CD8-positive, alpha-beta memory T cell (primary cell): Measurements from ENCODE around the gene SHISA3. TPM values are rescaled to one million over a fixed set of nuclear protein-coding genes. Genes with fewer than 3 reads are reported as not detected.
A peak's percentile ranks its signal among the peaks of the same experiment; 100 is the strongest.

Experiments used
- CTCF ChIA-PET: fragments of 350-600 bp; sonication (Branson Sonifier 250); formaldehyde crosslinking; loops from one replicate; lab custom pipeline; 2021; ENCODE audit warnings: antibody characterized with exemption; lab: Charles Lee
- POLR2A ChIA-PET: fragments of 350-600 bp; sonication (Branson Sonifier 250); formaldehyde crosslinking; loops from one replicate; lab custom pipeline; 2021; ENCODE audit warnings: antibody characterized with exemption; lab: Charles Lee
- DNase-seq, 5 donors: peaks; one replicate each; pipeline versions ENCODE4 v3.0.0 to v3.0.0-alpha.2; 2020 to 2022; ENCODE audit warnings: mixed read lengths in 1 of 5
- H3K27ac ChIP-seq: one replicate; pipeline ENCODE4 v1.7.0; 2013; ENCODE audit warnings: low read depth, mild to moderate bottlenecking, low read length, moderate library complexity
- H3K27me3 ChIP-seq: 2 replicates; pipeline ENCODE4 v1.7.0; 2013; ENCODE audit warnings: low read length, mild to moderate bottlenecking; ENCODE audit not compliant: insufficient read depth, poor library complexity, severe bottlenecking
- H3K36me3 ChIP-seq: 2 replicates; pipeline ENCODE4 v1.7.0; 2013; ENCODE audit warnings: mild to moderate bottlenecking, low read length, moderate library complexity; ENCODE audit not compliant: insufficient read depth
- H3K4me1 ChIP-seq: 2 replicates; pipeline ENCODE4 v1.7.0; 2013; ENCODE audit warnings: mild to moderate bottlenecking, low read length, moderate library complexity; ENCODE audit not compliant: insufficient read depth
- H3K4me3 ChIP-seq: 2 replicates; pipeline ENCODE4 v1.7.0; 2013; ENCODE audit warnings: mild to moderate bottlenecking, low read length
- H3K9me3 ChIP-seq: 2 replicates; pipeline ENCODE4 v1.7.0; 2013; ENCODE audit warnings: mild to moderate bottlenecking, low read length
- H3K27ac Mint-ChIP-seq, 8 donors: one replicate each; pipeline ENCODE4 v1.8.0; 2020 to 2021; ENCODE audit warnings: mixed read lengths in 8 of 8, mild to moderate bottlenecking in 6 of 8, inconsistent platforms in 3 of 8, moderate library complexity in 3 of 8
- H3K27me3 Mint-ChIP-seq, 2 donors: one replicate each; pipeline ENCODE4 v1.8.0; 2020 to 2021; ENCODE audit warnings: mixed read lengths in 2 of 2, mild to moderate bottlenecking in 1 of 2, moderate library complexity in 1 of 2
- H3K36me3 Mint-ChIP-seq, 3 donors: one replicate each; pipeline ENCODE4 v1.8.0; 2020 to 2021; ENCODE audit warnings: mixed read lengths in 3 of 3, inconsistent platforms in 1 of 3, mild to moderate bottlenecking in 1 of 3
- H3K4me1 Mint-ChIP-seq, 3 donors: one replicate each; pipeline ENCODE4 v1.8.0; 2020 to 2021; ENCODE audit warnings: mixed read lengths in 3 of 3, inconsistent platforms in 1 of 3, mild to moderate bottlenecking in 1 of 3
- H3K4me3 Mint-ChIP-seq, 7 donors: one replicate each; pipeline ENCODE4 v1.8.0; 2020 to 2021; ENCODE audit warnings: mixed read lengths in 7 of 7, mild to moderate bottlenecking in 6 of 7, moderate library complexity in 4 of 7, inconsistent platforms in 2 of 7
- H3K9me3 Mint-ChIP-seq, 5 donors: one replicate each; pipeline ENCODE4 v1.8.0; 2020 to 2022; ENCODE audit warnings: mixed read lengths in 5 of 5, mild to moderate bottlenecking in 3 of 5, moderate library complexity in 2 of 5, inconsistent platforms in 1 of 5
- polyA plus RNA-seq: library from polyadenylated mRNA; unstranded; fragments of 300-500 nt; fragmentation: Illumina TruSeq; gene quantifications from one replicate; pipeline ENCODE4 v1.2.3, GENCODE V29; 2021
- total RNA-seq, 2 experiments: library from RNA; stranded (reverse); gene quantifications; one replicate each; pipeline ENCODE4 v1.2.3, GENCODE V29; 2021

The SHISA3 gene
- total and polyA plus RNA-seq, 3 experiments from 2014 or later = 0.11 TPM; not detected in 2

DNA sequence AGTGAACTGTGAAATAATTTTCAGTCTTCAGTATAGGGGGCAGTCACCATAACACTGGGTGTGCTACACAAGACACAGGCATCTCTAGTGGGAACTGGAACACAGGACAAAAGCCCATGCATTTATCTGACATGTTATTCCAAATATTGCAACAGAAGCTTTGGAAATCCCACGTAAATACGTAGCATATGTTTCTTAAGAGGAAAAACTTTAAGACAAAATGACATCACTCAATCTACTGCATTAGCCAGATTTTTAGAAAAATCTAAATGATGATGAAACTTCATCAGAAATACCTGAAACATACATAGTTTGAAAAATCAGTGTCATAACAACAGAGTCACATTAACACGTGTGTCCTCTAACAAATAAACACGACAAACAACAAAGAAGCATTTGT is 14.5 kb downstream of the SHISA3 start:
- H3K4me1 Mint-ChIP-seq = no peaks in the 10 kb centered on the region
- Histone ChIP-seq H3K27me3 (no peaks in the 10 kb centered on the region), H3K4me3 (no peak overlapping the region), H3K36me3 (peaks cover 8% of the 10 kb centered on the region), H3K4me1 (no peaks in the 10 kb centered on the region), H3K27ac (no peak overlapping the region), H3K9me3 (no peaks in the 10 kb centered on the region)
- peak overlapping the region in 1 of 8 donors; percentile 18 for H3K27ac Mint-ChIP-seq
- peaks cover 5 to 64% (median 17%) of the 10 kb centered on the region in 3 donors for H3K36me3 Mint-ChIP-seq
- H3K4me3 Mint-ChIP-seq = no peak overlapping the region
- no peaks in the 10 kb centered on the region for H3K27me3 Mint-ChIP-seq
- POLR2A ChIA-PET = no interaction called here
- H3K9me3 Mint-ChIP-seq = no peaks in the 10 kb centered on the region
- CTCF ChIA-PET = no interaction called here
- DNase-seq = no peak

DNA sequence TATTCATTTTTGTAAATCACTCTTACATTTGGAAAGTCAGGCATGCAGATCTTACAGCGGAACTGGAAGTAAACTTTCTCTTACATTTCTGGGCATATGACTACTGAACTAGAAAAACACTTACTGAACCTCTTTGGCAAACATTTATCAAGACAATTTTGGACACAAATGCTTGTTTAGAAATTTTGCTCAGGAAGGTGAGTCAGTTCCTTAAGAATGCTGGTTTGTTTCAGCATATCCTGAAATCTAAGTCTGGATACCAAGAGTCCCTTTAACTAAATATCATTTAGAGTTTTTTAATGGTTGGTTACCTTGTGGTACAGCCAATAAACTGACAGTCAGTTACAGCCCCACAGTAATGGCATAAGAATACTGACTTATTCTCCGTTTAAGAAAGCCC is 15.0 kb downstream of the SHISA3 start:
- Mint-ChIP-seq H3K27me3 (no peaks in the 10 kb centered on the region), H3K27ac (peak overlapping the region in 1 of 8 donors; percentile 18), H3K9me3 (no peaks in the 10 kb centered on the region), H3K36me3 (peaks cover 5 to 67% (median 17%) of the 10 kb centered on the region in 3 donors), H3K4me3 (no peak overlapping the region), H3K4me1 (no peaks in the 10 kb centered on the region)
- H3K36me3 ChIP-seq = peaks cover 8% of the 10 kb centered on the region
- H3K4me1 ChIP-seq = no peaks in the 10 kb centered on the region
- H3K27ac ChIP-seq = no peak overlapping the region
- ChIA-PET POLR2A (no interaction called here), CTCF (no interaction called here)
- H3K27me3 ChIP-seq = no peaks in the 10 kb centered on the region
- H3K4me3 ChIP-seq = no peak overlapping the region
- no peaks in the 10 kb centered on the region for H3K9me3 ChIP-seq
- no peak for DNase-seq

DNA sequence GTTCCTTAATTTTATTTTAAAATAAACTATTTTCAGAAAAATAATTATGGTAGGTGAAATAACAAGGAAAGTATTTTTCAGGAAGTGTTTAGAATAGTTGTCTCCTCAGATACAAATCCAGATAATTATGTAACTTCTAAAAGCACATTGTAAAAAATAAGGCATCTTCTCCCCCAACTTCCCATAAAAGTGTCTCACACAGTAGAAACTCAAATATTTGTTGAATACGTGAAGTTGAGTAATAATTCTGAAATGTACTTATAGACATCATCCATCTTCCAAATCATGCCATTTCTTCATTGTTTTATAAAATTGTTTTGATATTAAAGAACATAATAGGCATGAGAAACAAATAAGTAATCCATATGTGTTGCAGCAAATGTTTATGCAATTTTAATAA is 18.0 kb downstream of the SHISA3 start:
- no peak overlapping the region for H3K27ac ChIP-seq
- peaks cover 12% of the 10 kb centered on the region for H3K36me3 ChIP-seq
- no peaks in the 10 kb centered on the region for H3K4me1 Mint-ChIP-seq
- no peak overlapping the region for H3K4me3 Mint-ChIP-seq
- no peak overlapping the region for H3K4me3 ChIP-seq
- no peaks in the 10 kb centered on the region for H3K9me3 ChIP-seq
- POLR2A ChIA-PET = no interaction called here
- no peak for DNase-seq
- CTCF ChIA-PET = no interaction called here
- H3K36me3 Mint-ChIP-seq = peaks cover 14 to 89% (median 28%) of the 10 kb centered on the region in 3 donors
- no peaks in the 10 kb centered on the region for H3K4me1 ChIP-seq
- H3K27me3 Mint-ChIP-seq = peaks cover 0 to 2% of the 10 kb centered on the region in 2 donors
- H3K27me3 ChIP-seq = no peaks in the 10 kb centered on the region
- no peaks in the 10 kb centered on the region for H3K9me3 Mint-ChIP-seq
- H3K27ac Mint-ChIP-seq = peak overlapping the region in 1 of 8 donors; percentile 47

DNA sequence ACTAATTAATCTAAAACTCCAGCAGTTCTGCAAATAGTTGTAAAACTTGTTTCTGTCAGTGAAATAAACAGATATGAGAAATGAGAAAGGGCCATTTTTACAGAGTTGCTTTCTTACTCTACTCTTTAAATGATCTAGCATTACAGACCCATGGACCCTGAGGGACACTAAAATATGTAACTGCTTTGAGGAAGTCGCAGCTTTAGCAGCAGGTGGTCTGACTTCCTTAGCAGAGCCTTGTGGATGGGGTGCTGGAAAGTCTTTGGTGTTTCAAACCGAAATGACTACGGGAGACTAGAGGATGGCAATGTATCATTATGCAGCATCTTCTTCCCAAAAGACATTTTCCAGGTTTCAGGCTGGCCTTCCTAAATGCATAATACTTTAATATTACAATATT is 18.7 kb downstream of the SHISA3 start:
- CTCF ChIA-PET = no interaction called here

DNA sequence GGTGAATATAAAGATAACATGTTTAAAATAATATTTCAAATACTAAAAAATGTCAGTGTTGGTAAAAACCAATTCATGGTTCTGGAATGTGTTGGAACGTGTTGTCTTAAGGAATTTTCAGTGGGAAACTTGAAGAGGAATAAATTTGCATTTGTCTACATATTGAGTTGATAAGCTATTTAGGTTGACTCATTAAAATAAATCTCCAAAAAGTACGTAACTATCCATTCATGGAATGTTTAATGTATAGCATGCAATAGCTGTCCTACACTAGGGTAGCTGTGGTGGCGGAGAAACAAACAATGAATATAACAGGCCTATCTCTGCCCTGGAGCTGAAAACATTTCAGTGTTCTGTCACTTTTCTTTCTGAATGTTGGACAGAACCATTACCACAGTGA is 20.3 kb downstream of the SHISA3 start:
- H3K4me3 Mint-ChIP-seq = no peak overlapping the region
- Histone ChIP-seq H3K9me3 (no peaks in the 10 kb centered on the region), H3K27me3 (no peaks in the 10 kb centered on the region), H3K36me3 (peaks cover 22% of the 10 kb centered on the region), H3K4me1 (no peaks in the 10 kb centered on the region), H3K27ac (no peak overlapping the region), H3K4me3 (no peak overlapping the region)
- no peak overlapping the region for H3K27ac Mint-ChIP-seq
- POLR2A ChIA-PET = no interaction called here
- CTCF ChIA-PET = no interaction called here
- no peaks in the 10 kb centered on the region for H3K4me1 Mint-ChIP-seq
- H3K27me3 Mint-ChIP-seq = peaks cover 0 to 2% of the 10 kb centered on the region in 2 donors
- H3K36me3 Mint-ChIP-seq = peaks cover 9 to 91% (median 31%) of the 10 kb centered on the region in 3 donors
- no peaks in the 10 kb centered on the region for H3K9me3 Mint-ChIP-seq
- DNase-seq = no peak

More for the DNA sequence above, 18.7 kb downstream of the SHISA3 start:
- Histone ChIP-seq H3K27me3 (no peaks in the 10 kb centered on the region), H3K4me1 (no peaks in the 10 kb centered on the region), H3K9me3 (no peaks in the 10 kb centered on the region), H3K4me3 (no peak overlapping the region), H3K27ac (no peak overlapping the region), H3K36me3 (peaks cover 15% of the 10 kb centered on the region)
- Mint-ChIP-seq H3K27ac (no peak overlapping the region), H3K4me3 (no peak overlapping the region), H3K9me3 (no peaks in the 10 kb centered on the region), H3K36me3 (peaks cover 14 to 89% (median 27%) of the 10 kb centered on the region in 3 donors), H3K27me3 (peaks cover 0 to 2% of the 10 kb centered on the region in 2 donors), H3K4me1 (no peaks in the 10 kb centered on the region)
- DNase-seq = no peak
- POLR2A ChIA-PET = no interaction called here

DNA sequence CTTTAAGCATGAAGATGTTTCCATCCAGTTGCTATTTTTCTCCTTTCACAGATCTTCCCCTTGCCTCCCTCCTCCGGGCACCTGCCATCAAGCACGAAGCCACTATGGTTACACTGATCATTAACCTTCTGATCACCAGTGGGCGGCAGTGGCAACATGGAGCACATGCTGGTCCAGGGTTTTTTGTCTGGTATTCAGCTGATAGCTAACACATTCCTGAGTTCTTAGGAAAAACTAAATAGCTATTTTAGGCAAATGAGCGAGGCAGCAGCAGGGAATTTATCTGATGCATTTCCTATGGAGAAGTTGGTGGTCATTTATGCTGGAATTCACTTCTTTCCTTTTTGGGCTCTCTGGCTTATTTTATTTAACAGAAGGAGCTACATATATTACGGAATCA is 22.9 kb downstream of the SHISA3 start:
- H3K4me1 ChIP-seq = no peaks in the 10 kb centered on the region
- Mint-ChIP-seq H3K4me3 (no peak overlapping the region), H3K27me3 (peaks cover 0 to 2% of the 10 kb centered on the region in 2 donors), H3K4me1 (no peaks in the 10 kb centered on the region), H3K27ac (peak overlapping the region in 1 of 8 donors; percentile 56), H3K36me3 (peaks cover 9 to 78% (median 28%) of the 10 kb centered on the region in 3 donors), H3K9me3 (no peaks in the 10 kb centered on the region)
- no peak for DNase-seq
- no peak overlapping the region for H3K4me3 ChIP-seq
- peaks cover 17% of the 10 kb centered on the region for H3K36me3 ChIP-seq
- no peak overlapping the region for H3K27ac ChIP-seq
- no peaks in the 10 kb centered on the region for H3K27me3 ChIP-seq
- no peaks in the 10 kb centered on the region for H3K9me3 ChIP-seq
- ChIA-PET CTCF (no interaction called here), POLR2A (no interaction called here)

DNA sequence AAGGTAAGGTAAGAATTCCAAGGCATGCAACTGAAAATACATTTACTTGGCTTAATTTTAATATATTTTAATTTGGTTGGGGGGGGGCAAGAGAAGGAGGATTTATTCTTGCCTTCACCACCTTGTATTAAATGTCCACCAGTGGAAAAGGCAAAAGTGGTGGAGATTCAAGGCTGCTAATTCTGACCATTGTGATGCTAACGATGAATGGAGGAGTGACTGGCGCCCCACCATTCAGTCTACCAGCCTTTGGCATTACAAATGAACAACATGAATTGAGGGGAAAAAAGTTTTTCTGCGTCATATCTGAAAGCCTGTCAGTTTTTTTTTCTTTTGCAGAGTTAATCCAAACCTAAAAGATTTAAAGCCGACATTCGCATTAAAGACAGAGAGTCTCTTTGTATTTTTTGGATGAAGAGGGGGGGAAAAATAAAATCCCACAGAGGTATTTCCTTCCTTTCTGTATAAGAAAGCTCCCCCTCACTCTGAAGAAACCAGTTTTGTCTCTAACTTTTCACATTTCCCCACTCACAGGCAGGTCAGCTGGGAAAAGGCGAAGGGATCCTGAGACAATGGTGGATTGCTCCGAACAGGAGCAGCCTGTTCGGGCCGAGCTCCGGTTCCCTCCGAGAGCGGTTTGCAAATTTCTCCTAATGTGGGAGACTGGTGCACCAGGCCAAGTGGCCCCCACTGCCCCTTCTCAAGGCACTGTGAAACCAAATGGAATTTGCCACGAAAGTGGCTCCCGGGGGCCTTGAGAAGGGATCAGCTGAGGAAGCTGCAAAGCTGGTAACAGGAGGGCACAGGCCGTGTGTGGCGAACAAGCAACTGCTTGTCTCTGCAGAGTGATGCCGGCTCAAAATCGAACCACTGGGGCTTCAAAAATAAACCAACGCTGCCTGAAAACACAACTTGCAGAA is 28.1 kb downstream of the SHISA3 start:
- H3K4me1 Mint-ChIP-seq = no peaks in the 10 kb centered on the region
- H3K9me3 ChIP-seq = no peaks in the 10 kb centered on the region
- DNase-seq = no peak

DNA sequence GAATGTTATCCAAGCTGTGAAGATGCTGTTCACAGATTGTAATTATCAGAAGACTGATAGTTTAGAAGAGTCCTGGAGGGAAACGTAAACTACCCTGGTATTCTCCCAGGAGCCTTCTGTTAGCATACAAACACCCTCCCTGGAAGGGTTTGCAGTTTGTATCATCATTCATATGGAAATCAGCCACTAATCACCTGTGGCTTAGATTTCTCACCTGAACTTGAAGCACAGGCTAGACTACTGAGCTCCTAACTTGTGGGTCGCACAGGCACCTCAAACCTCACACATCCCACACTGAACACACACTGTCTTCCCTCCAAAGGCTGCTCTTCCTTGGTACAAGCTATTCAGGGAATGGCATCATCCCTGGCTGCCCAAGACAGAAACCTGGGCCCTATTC is 30.7 kb downstream of the SHISA3 start:
- no peak overlapping the region for H3K4me3 ChIP-seq
- H3K36me3 ChIP-seq = no peaks in the 10 kb centered on the region
- no peaks in the 10 kb centered on the region for H3K9me3 ChIP-seq
- ChIA-PET POLR2A (no interaction called here), CTCF (no interaction called here)
- no peaks in the 10 kb centered on the region for H3K27me3 ChIP-seq
- peaks cover 0 to 2% of the 10 kb centered on the region in 2 donors for H3K27me3 Mint-ChIP-seq
- no peaks in the 10 kb centered on the region for H3K4me1 ChIP-seq
- no peaks in the 10 kb centered on the region for H3K4me1 Mint-ChIP-seq
- H3K9me3 Mint-ChIP-seq = no peaks in the 10 kb centered on the region
- no peak overlapping the region for H3K27ac ChIP-seq
- no peak overlapping the region for H3K27ac Mint-ChIP-seq
- peaks cover 12 to 76% (median 22%) of the 10 kb centered on the region in 3 donors for H3K36me3 Mint-ChIP-seq
- no peak overlapping the region for H3K4me3 Mint-ChIP-seq
- DNase-seq = no peak

More for the DNA sequence above, 28.1 kb downstream of the SHISA3 start:
- Histone ChIP-seq H3K4me1 (no peaks in the 10 kb centered on the region), H3K27ac (no peak overlapping the region), H3K27me3 (no peaks in the 10 kb centered on the region), H3K36me3 (peaks cover 13% of the 10 kb centered on the region), H3K4me3 (no peak overlapping the region)
- ChIA-PET CTCF (no interaction called here), POLR2A (no interaction called here)
- peaks cover 0 to 2% of the 10 kb centered on the region in 2 donors for H3K27me3 Mint-ChIP-seq
- peaks cover 8 to 79% (median 26%) of the 10 kb centered on the region in 3 donors for H3K36me3 Mint-ChIP-seq
- no peak overlapping the region for H3K27ac Mint-ChIP-seq
- no peaks in the 10 kb centered on the region for H3K9me3 Mint-ChIP-seq
- no peak overlapping the region for H3K4me3 Mint-ChIP-seq
